ENCODE measurements around the gene PKIB. TPM values are rescaled to one million over a fixed set of nuclear protein-coding genes. Genes with fewer than 3 reads are reported as not detected.

The PKIB gene
- total RNA-seq, 1 donor from 2014 or later, result 74.6 TPM

GRCh38 chr6:122614303-122614702 lies 4.1 kb downstream of the PKIB start:
- H2AFZ ChIP-seq (ENCODE audit: low read depth, low read length), result no peak overlapping the region
- DNase-seq (ENCODE audit: low read depth) (no peak), FAIRE-seq (no peak)
- TF ChIP-seq CTCF (IDR thresholded peaks at IDR 0.05; ENCODE audit: insufficient read depth, low read depth, low read length) (no peak), EZH2 (IDR thresholded peaks at IDR 0.05; ENCODE audit: insufficient read depth, low read length) (no peak)
- no peaks in the 10 kb centered on the region for H3K27me3 ChIP-seq (ENCODE audit: insufficient read depth, low read length)
- Mint-ChIP-seq H3K9me3 (ENCODE audit: unreplicated experiment) (peaks cover 3% of the 10 kb centered on the region), H3K4me3 (ENCODE audit: unreplicated experiment) (no peak overlapping the region), H3K36me3 (ENCODE audit: low read depth, unreplicated experiment) (peaks cover 11% of the 10 kb centered on the region), H3K4me1 (ENCODE audit: low read depth, unreplicated experiment) (peaks cover 2% of the 10 kb centered on the region), H3K27me3 (ENCODE audit: low read depth, unreplicated experiment) (no peaks in the 10 kb centered on the region), H3K27ac (ENCODE audit: unreplicated experiment) (no peak overlapping the region)
- H3K4me1 ChIP-seq (ENCODE audit: insufficient read depth, low read length), result peaks cover 6% of the 10 kb centered on the region
- no peaks in the 10 kb centered on the region for H3K36me3 ChIP-seq (ENCODE audit: insufficient read depth, low read length)
- H3K4me2 ChIP-seq (ENCODE audit: low read length), result no peak overlapping the region
- H4K20me1 ChIP-seq (ENCODE audit: insufficient read depth, low read length), result no peaks in the 10 kb centered on the region
- H3K27ac ChIP-seq (ENCODE audit: low read depth, low read length), result no peak overlapping the region
- H3K9ac ChIP-seq (ENCODE audit: low read length), result no peak overlapping the region
- no peaks in the 10 kb centered on the region for H3K79me2 ChIP-seq (ENCODE audit: insufficient read depth, low read length)
- no peak overlapping the region for H3K4me3 ChIP-seq (ENCODE audit: insufficient read depth, low read depth, low read length)
- H3K9me3 ChIP-seq (ENCODE audit: insufficient read depth, low read depth, low read length), result no peaks in the 10 kb centered on the region

DNA sequence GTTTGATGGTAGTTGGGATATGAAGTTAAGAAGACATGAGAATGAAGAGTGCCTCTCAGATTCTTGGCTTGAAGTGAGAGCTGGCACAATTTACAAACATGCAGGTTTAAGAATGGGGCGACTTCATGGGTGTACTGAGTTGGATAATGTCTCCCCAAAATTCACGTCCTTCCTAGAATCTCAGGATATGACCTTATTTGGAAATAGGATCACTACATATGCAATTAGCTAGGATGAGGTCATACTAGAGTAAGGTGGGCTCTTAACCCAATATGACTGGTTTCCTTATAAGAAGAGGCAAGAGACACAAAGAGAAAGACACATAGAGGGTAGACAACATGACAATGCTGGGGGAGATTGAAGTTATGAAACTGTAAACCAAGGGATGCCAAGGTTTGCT lies 5.2 kb downstream of the PKIB start:
- DNase-seq (ENCODE audit: low read depth) (no peak), FAIRE-seq (no peak)
- TF ChIP-seq CTCF (IDR thresholded peaks at IDR 0.05; ENCODE audit: insufficient read depth, low read depth, low read length) (no peak), EZH2 (IDR thresholded peaks at IDR 0.05; ENCODE audit: insufficient read depth, low read length) (no peak)
- Mint-ChIP-seq H3K27ac (ENCODE audit: unreplicated experiment) (peak overlapping the region; percentile 28), H3K9me3 (ENCODE audit: unreplicated experiment) (no peaks in the 10 kb centered on the region), H3K4me3 (ENCODE audit: unreplicated experiment) (no peak overlapping the region), H3K36me3 (ENCODE audit: low read depth, unreplicated experiment) (peaks cover 8% of the 10 kb centered on the region), H3K27me3 (ENCODE audit: low read depth, unreplicated experiment) (no peaks in the 10 kb centered on the region), H3K4me1 (ENCODE audit: low read depth, unreplicated experiment) (peaks cover 2% of the 10 kb centered on the region)
- H3K4me2 ChIP-seq (ENCODE audit: low read length), result no peak overlapping the region
- H3K27ac ChIP-seq (ENCODE audit: low read depth, low read length), result no peak overlapping the region
- no peaks in the 10 kb centered on the region for H3K27me3 ChIP-seq (ENCODE audit: insufficient read depth, low read length)
- no peaks in the 10 kb centered on the region for H3K9me3 ChIP-seq (ENCODE audit: insufficient read depth, low read depth, low read length)
- H3K36me3 ChIP-seq (ENCODE audit: insufficient read depth, low read length), result no peaks in the 10 kb centered on the region
- H3K4me1 ChIP-seq (ENCODE audit: insufficient read depth, low read length), result peaks cover 6% of the 10 kb centered on the region
- no peaks in the 10 kb centered on the region for H3K79me2 ChIP-seq (ENCODE audit: insufficient read depth, low read length)
- H3K4me3 ChIP-seq (ENCODE audit: insufficient read depth, low read depth, low read length), result no peak overlapping the region
- no peaks in the 10 kb centered on the region for H4K20me1 ChIP-seq (ENCODE audit: insufficient read depth, low read length)
- H3K9ac ChIP-seq (ENCODE audit: low read length), result no peak overlapping the region
- H2AFZ ChIP-seq (ENCODE audit: low read depth, low read length), result no peak overlapping the region

GRCh38 chr6:122616877-122617276 lies 6.7 kb downstream of the PKIB start:
- H3K4me3 Mint-ChIP-seq (ENCODE audit: unreplicated experiment), result no peak overlapping the region
- H2AFZ ChIP-seq (ENCODE audit: low read depth, low read length), result no peak overlapping the region
- no peaks in the 10 kb centered on the region for H3K9me3 Mint-ChIP-seq (ENCODE audit: unreplicated experiment)
- TF ChIP-seq EZH2 (IDR thresholded peaks at IDR 0.05; ENCODE audit: insufficient read depth, low read length), result no peak
- TF ChIP-seq CTCF (IDR thresholded peaks at IDR 0.05; ENCODE audit: insufficient read depth, low read depth, low read length), result no peak
- no peak overlapping the region for H3K4me2 ChIP-seq (ENCODE audit: low read length)
- H4K20me1 ChIP-seq (ENCODE audit: insufficient read depth, low read length), result no peaks in the 10 kb centered on the region
- no peaks in the 10 kb centered on the region for H3K79me2 ChIP-seq (ENCODE audit: insufficient read depth, low read length)
- no peak overlapping the region for H3K27ac ChIP-seq (ENCODE audit: low read depth, low read length)
- H3K4me1 Mint-ChIP-seq (ENCODE audit: low read depth, unreplicated experiment), result peaks cover 14% of the 10 kb centered on the region
- no peaks in the 10 kb centered on the region for H3K9me3 ChIP-seq (ENCODE audit: insufficient read depth, low read depth, low read length)
- H3K27me3 ChIP-seq (ENCODE audit: insufficient read depth, low read length), result no peaks in the 10 kb centered on the region
- FAIRE-seq, result no peak
- H3K36me3 ChIP-seq (ENCODE audit: insufficient read depth, low read length), result no peaks in the 10 kb centered on the region
- H3K4me1 ChIP-seq (ENCODE audit: insufficient read depth, low read length), result no peaks in the 10 kb centered on the region
- DNase-seq (ENCODE audit: low read depth), result no peak
- no peak overlapping the region for H3K27ac Mint-ChIP-seq (ENCODE audit: unreplicated experiment)
- H3K9ac ChIP-seq (ENCODE audit: low read length), result no peak overlapping the region
- H3K36me3 Mint-ChIP-seq (ENCODE audit: low read depth, unreplicated experiment), result peaks cover 6% of the 10 kb centered on the region
- H3K27me3 Mint-ChIP-seq (ENCODE audit: low read depth, unreplicated experiment), result no peaks in the 10 kb centered on the region
- no peak overlapping the region for H3K4me3 ChIP-seq (ENCODE audit: insufficient read depth, low read depth, low read length)

All from astrocyte (in vitro differentiated cells and primary cell).